IPS DF 4.7 (cell line): ENCODE data around the gene KRTAP11-1.
A peak's percentile ranks its signal among the peaks of the same experiment; 100 is the strongest.

Experiments used
- DNase-seq: peaks from one replicate; pipeline ENCODE4 v3.0.0-alpha.2; 2013; ENCODE audit warnings: low spot score; ENCODE audit errors: extremely low read depth

The KRTAP11-1 gene

GRCh38 chr21:30881480-30881879 lies at the start of gene KRTAP11-1:
Gene KRTAP11-1, minus strand, starts transcription at chr21:30881580. Its CDS starts 56 bp downstream, at chr21:30881524.
- DNase-seq = no peak

DNA sequence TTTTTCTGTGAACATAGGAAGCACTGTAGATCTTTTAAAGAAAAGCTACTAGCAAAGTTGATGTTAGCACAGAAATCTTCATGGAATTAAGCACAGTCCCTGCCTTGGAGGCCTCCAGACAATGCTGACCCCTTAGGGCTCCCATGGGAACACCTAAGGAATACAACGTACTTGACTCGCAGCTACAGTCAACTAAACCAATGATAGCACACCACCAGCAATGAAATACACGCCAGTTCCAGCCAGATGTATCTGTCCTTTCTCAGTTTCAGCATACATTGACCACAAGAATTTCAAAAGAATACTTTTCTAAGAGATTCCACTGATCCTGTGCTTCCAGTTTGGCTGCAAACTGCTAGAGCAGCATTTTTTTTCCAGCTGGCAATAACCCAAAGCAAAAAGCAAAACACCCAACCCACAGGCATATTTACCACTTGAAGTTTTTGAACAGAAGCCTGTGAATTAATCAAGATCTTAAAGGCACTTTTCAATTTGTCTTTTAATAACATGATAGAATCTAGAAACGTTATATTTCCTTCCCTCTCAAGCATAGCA lies 42.8 kb upstream of the KRTAP11-1 start:
- no peak for DNase-seq

GRCh38 chr21:30921129-30921528 lies 39.7 kb upstream of the KRTAP11-1 start:
- no peak for DNase-seq

- DNase-seq = no peak
Measured at GRCh38 chr21:30917557-30917956, 36.2 kb upstream of the KRTAP11-1 start.

DNA sequence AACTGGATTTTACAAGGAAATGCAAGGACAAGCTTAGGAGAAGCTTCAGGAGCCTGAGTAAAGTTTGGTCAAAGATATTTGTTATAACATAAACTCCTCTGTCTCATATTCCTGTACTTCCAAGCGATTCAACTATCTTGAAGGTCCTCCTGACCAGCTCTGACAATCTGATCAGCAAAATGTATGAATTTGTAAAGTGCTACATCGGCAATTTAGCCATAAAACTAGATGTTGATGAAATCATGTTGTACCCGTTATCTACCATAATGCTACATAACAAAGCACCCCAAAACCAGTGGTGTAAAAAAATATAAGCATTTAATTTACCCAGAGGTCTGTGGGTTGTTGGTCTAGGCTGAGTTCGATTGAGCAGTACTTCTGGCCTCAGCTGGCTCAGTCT lies 19.5 kb upstream of the KRTAP11-1 start:
- no peak for DNase-seq

- DNase-seq = no peak
Measured at GRCh38 chr21:30882866-30883597, 1.7 kb upstream of the KRTAP11-1 start.

- no peak for DNase-seq
Measured at GRCh38 chr21:30880914-30881313, 466 bp downstream of the KRTAP11-1 start.

GRCh38 chr21:30874526-30874925 lies 6.9 kb downstream of the KRTAP11-1 start:
- no peak for DNase-seq

DNA sequence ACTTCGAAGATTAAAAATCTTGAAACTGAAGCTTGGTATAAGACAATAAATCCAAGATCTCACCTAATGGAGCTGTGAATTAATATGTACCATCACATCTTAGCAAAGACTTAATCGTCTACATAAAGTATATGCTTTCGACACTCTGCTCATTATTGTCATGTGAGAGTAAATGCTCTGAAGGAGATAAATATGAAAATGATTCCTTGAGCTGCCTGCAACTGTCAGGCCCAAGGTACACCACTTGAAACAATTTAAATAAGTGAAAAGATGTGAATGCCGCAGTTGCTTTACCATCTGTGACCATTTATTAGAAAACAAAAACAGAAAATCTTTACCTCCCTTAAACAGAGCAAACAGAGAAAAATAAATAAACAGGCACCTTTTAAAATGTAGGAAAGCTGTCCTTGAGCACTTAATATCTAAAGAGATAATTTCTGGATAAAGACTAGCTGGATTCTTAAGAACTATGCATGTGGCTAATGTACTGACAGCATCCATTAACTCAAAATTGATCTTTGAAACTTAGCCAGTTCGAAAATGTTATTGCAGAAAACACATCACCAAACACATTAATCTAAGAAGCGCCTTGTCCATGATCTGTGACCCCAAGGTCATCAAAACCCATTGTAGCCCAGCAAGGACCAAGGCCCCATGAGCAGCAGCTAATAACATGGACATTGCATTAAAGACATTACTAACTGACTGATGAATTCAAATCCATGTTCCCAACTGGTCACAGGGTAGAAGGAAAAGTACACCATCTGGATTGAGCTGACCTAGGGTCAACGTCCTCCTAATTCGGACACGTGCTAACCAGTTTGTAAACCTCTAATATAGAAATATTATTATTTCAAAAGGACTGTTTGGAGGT lies 33.5 kb downstream of the KRTAP11-1 start:
- no peak for DNase-seq

- no peak for DNase-seq
Measured at GRCh38 chr21:30842990-30843389, 38.4 kb downstream of the KRTAP11-1 start.

DNA sequence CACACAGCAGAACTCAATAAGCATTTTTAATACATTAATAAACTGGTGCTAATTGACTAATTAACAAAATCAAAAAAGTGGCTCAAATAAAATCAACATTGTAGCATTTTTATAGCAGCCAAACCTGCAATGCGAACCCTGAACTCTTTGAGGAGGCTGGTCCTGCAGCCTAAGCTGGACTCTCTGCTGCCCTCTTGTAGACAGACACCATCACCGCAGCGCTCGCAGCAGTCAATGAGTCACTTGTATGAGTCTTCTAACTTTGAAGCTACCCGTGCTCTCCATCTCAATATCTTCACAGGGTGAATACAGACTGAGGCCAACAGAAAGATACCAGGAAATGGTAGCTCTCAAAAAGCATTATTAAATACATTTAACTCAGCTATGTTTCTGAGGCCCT lies 42.1 kb downstream of the KRTAP11-1 start:
- peak; percentile 44 for DNase-seq

DNA sequence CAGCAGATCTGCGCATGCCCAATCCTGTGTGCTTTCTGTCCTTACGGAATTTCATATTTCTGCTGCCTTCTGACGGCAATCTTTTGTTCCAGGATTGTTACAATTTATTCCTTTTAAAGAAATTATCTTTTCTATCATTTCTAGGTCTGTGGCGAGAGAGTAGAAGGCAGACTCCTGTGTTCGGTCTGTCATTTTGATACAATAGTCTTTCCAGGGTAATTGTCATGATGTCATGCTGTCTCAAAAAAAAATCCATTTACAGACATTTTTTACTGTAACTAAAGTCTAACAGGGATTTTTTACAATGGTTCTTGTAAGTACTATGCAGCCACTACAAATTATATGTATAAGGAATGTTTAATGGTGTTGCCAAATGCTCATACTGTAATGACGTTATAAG lies 42.8 kb downstream of the KRTAP11-1 start:
- DNase-seq = no peak

- peak; percentile 41 for DNase-seq
Measured at GRCh38 chr21:30831194-30831765, 50.1 kb downstream of the KRTAP11-1 start.
